NCI-H345 treated with DMSO at 0.1 percent for 48 hours (cell line): ENCODE measurements around the gene CSNK2A2.
A peak's percentile ranks its signal among the peaks of the same experiment; 100 is the strongest.

Experiments used
- DNase-seq: peaks from one replicate; lab custom pipeline; 2025; ENCODE audit not compliant: unreplicated experiment; lab: John Stamatoyannopoulos, UW

CSNK2A2 gene

GRCh38 chr16:58152246-58152868, 45.5 kb downstream of the CSNK2A2 start:
- no peak for DNase-seq

- DNase-seq: no peak
These were observed 49.4 kb downstream of the CSNK2A2 start for GRCh38 chr16:58148526-58148925.

DNA sequence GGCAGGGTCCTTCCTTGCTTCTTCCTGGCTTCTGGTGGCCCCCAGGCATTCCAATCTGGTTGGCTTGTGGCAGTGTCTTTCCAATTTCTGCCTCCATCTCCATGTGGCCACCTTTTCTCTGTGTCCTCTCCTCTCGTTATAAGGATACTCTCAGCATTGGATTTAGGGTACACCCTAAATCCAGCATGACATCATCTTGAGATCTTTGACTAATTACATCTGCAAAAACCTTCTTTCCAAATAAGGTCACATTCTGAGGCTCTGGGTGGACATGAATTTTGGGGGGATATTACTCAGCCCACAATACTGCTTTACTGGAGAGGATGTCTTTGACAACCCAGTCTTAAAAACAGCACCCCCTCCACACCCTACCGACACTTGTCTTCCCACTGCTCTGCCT, 49.8 kb downstream of the CSNK2A2 start:
- DNase-seq: no peak

GRCh38 chr16:58138852-58139251, 59.1 kb downstream of the CSNK2A2 start:
- DNase-seq: no peak

GRCh38 chr16:58137581-58137980, 60.3 kb downstream of the CSNK2A2 start:
- DNase-seq: no peak

- peak; percentile 94 for DNase-seq
These were observed 68.6 kb downstream of the CSNK2A2 start, which contains the start of gene CFAP20 for GRCh38 chr16:58129097-58129936. TSS of gene CFAP20 (minus strand) at chr16:58129381. CDS start at chr16:58129115, 266 bp downstream.

DNA sequence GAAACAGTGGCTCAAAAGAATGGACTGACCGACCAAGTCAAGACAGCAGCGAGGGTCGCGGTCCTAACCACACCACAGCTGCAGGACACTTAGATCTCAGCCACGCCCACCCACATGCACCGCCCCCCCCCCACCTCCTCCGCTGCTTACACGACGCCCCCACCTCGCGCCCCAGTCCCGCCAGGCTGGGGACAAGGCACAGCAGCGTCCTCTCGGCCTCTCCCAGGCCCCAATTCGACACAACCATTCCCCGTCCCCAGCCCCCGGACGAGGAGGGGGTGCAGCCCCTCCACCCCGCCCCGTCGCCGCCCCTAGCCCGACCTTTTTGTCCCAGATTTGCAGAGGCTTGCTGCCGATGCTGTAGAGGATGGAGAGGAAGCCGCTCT, 69.2 kb downstream of the CSNK2A2 start:
- no peak for DNase-seq

- DNase-seq: no peak
These were observed 69.7 kb downstream of the CSNK2A2 start for GRCh38 chr16:58128181-58128631.

- DNase-seq: no peak
These were observed 70.3 kb downstream of the CSNK2A2 start for GRCh38 chr16:58127634-58128033.

DNA sequence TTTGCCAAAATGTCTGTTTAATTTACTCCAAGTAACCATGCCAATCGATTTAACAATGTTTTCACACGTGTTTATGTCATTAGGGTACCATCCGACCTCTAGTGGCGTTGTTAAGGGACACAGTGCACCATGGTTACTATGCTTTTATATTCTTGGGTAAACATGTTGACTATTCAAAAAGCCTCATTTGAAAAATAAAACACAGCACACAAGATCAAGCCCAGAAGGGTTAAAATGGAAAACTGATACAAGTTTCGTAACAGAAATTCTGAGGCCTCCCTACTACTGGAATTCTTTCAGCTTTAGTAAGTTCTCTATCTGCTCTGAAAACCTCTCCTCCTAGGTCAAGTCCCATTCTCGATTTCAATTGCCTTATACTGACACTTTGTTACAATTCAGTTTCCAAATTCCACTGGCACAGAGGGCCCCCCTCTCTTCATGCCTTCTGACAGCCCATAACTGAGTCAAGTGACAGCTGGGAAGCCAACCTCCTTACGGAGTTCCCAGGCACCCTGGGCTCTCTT, 70.8 kb downstream of the CSNK2A2 start:
- DNase-seq: no peak

DNA sequence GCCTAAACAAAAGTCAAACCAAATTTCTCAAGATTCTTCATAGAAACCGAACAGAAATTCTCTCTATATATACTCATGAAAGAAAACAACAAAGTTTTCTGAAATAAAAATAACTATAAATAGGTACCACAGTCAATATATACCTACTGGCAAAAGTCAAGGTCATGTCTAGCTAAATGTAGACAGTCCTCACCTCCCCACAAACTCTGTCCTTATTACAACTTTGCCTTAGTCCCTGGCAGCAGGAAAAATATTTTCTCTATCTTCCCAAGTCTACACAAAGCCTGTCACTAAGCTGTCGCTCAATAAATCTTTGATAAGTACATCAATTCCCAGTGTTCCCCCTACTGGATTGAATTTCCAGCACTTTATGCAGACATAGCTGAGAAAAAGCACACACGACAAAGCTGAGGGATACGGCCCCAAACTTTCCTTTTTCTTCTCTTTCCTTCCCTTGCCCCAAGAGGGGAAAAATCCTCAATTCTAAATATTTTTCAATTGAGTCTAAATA, 71.4 kb downstream of the CSNK2A2 start:
- DNase-seq: no peak

DNA sequence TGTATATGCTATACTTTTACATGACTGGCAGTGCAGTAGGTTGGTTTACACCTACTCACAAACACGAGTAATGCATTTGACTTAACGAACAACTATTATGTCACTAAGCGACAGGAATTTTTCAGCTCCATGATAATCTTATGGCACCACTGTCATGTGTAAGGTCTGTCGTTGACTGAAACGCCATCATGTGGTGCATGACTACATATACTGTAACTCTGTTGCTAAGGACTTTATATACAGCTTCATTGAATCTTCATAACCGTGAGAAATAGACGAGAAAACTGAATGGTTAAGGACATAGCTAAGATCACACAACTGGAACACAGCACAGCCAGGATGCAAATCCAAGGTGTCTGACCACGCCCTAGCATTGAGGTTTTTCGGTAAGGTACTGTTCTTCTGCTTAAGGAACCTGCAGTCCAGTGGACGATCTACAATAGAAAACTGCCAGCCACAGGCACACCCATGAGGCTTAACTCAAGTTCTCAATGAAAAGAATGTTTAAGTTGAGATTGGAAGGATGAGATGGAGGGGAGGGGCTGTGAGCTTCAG, 72.0 kb downstream of the CSNK2A2 start:
- no peak for DNase-seq

DNA sequence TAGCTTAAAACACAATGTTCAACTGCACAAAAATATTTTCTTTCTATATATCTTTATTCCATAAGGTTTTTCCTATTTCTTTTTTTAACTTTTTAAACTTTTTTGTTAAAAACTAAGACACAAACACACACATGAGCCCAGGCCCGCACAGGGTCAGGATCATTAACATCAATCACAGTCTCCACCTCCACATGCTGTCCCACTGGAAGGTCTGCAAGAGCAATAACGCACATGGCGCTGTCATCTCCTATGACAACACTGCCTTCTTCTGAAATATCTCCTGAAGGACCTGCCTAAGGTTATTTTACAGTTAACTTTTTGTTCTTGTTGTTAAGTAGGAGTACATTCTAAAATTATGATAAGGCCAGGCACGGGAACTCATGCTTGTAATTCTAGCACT, 72.9 kb downstream of the CSNK2A2 start:
- DNase-seq: no peak

GRCh38 chr16:58124601-58124915, 73.3 kb downstream of the CSNK2A2 start:
- no peak for DNase-seq

DNA sequence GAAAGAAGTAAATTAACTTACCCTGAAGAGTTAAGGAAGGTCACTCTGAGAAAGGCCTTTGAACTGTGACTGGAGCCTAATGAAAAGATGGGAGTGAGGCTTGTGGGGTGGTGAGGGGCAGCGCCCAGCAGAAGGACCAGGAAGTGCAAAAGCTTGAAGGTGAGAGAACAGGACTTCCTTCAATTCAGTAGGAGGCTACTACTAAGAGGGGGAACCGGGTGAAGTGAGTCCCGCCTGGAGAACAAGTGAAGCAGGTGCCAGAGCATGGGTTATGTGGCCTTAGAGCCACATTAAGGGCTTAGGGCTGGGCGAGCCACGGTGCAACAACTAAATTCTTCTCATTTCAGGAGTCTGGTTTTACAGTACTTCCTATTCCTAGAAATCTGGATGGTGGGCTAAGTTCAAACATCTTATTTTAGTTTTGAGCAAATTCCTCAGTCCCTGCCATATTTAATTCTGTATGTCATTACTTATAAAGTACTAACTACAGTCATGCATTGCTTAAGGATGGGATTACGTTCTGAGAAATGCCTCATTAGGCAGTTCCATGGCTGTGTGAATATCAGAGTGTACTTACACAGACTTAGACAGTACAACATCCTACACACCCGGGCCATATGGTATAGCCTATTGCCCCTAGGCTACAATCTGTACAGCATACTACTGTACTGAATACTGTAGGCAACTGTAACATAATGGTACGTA, 73.9 kb downstream of the CSNK2A2 start:
- no peak for DNase-seq

- no peak for DNase-seq
These were observed 76.8 kb downstream of the CSNK2A2 start for GRCh38 chr16:58121132-58121531.

GRCh38 chr16:58120234-58120633, 77.7 kb downstream of the CSNK2A2 start:
- DNase-seq: no peak

- no peak for DNase-seq
These were observed 78.4 kb downstream of the CSNK2A2 start for GRCh38 chr16:58119509-58119845.

DNA sequence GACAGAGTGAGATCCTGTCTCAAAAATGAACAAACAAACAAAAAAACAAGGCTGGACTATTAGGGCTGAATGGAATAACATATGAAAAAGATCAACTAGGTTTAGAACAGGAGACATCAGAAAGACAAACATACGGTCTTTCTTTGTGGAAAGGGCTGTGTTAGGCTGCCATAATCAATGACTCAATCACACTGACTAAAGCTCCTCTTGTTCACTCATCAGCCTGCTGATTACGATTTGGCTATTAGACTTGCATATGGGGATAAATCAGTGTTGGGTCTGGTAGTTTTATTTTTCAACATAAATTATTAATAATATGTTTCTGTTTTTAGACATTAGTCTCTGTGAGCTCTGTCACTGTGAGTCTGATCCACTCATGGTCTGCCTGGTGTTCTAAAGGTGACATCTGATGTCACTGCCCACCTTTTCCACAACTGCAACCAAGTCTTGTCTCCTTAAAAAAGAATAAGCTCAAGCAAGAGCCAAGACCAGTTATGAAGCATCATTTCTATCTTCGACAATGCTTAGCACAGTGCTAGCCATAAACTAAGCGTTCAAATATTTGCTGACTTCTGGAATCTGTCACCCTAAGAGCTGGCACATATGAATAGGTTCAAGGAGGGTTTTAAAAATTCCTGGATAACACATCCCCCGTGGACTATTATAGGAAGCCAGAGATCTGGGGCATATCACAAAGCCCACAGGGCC, 79.0 kb downstream of the CSNK2A2 start:
- DNase-seq: no peak

DNA sequence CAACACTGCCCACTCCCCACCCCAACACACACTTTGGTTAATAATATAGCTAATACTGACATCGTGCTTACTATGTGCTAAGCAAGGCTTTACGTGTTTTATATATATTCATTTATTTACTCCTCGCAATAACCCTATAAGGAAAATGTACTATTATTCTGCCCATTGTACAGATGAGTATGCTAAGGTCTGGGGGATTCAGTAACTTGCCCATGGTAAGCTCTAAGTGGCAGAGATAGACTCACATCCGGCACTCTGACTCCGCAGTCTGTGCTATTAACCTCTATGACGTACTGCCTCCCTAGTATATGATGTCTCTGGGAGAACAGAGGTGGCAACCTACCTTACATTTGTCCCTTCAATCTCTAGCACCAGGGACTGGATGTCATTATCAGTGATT, 81.4 kb downstream of the CSNK2A2 start:
- no peak for DNase-seq

DNA sequence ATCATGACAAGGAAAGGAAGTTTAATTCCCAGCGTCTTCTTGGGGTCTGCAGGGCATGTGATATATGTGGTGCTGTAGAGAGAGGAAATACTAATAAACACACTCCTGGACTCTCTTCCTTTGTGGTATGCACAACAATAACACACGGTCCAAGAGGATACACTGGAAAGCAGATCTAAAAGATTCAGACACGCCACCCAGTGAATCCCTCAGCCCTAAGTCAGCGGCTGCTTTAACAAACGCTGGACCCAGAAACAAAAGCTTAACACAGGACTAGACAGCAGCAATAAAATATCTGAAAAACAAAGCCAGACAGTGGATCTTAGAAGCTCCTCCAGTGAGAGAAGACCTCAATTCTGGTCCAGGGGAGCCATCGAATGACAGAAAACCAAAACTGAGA, 81.8 kb downstream of the CSNK2A2 start:
- DNase-seq: no peak
